Omental fat pad (tissue), 4 donors: ENCODE measurements around the gene KRT85. TPM values are rescaled to one million over a fixed set of nuclear protein-coding genes. Genes with fewer than 3 reads are reported as not detected.

ENCODE experiments used
- ATAC-seq: fragments of 150-250 bp; one replicate; pipeline ENCODE4 v1.9.1; 2016; ENCODE audit warnings: mild to moderate bottlenecking, moderate library complexity; ENCODE audit not compliant: low FRiP score
- DNase-seq: peaks from one replicate; pipeline ENCODE4 v3.0.0-alpha.2; 2019; ENCODE audit warnings: low spot score
- CTCF ChIP-seq, 3 donors: fragments of 450-650 bp; IDR thresholded peaks; one replicate each; pipeline ENCODE4 v1.5.1; 2016 to 2017; ENCODE audit warnings: antibody characterized with exemption in 3 of 3, mild to moderate bottlenecking in 3 of 3, moderate library complexity in 2 of 3
- total RNA-seq, 4 donors: library from RNA; depleted of rRNA; stranded (reverse); fragments of >200 nt; gene quantifications; one replicate each; pipeline ENCODE4 v1.1.0, GENCODE V29; 2016

The KRT85 gene
- total RNA-seq, 4 donors from 2014 or later = not detected

GRCh38 chr12:52369211-52369610, 1.9 kb upstream of the KRT85 start:
- no peak for ATAC-seq
- no peak for TF ChIP-seq CTCF (IDR thresholded peaks at IDR 0.05)
- DNase-seq = no peak

- no peak for DNase-seq
Measured at GRCh38 chr12:52368508-52368907, 1.2 kb upstream of the KRT85 start.

GRCh38 chr12:52367876-52368275, 595 bp upstream of the KRT85 start:
- ATAC-seq (no peak), DNase-seq (no peak)
- TF ChIP-seq CTCF (IDR thresholded peaks at IDR 0.05) = no peak

More at GRCh38 chr12:52368508-52368907, 1.2 kb upstream of the KRT85 start:
- no peak for TF ChIP-seq CTCF (IDR thresholded peaks at IDR 0.05)
- no peak for ATAC-seq

- ATAC-seq = no peak
- TF ChIP-seq CTCF (IDR thresholded peaks at IDR 0.05) = no peak
- no peak for DNase-seq
Measured at GRCh38 chr12:52364901-52365489, 2.3 kb downstream of the KRT85 start.

GRCh38 chr12:52364061-52364460, 3.2 kb downstream of the KRT85 start:
- TF ChIP-seq CTCF (IDR thresholded peaks at IDR 0.05) = no peak
- no peak for DNase-seq
- no peak for ATAC-seq

- ATAC-seq = no peak
- DNase-seq = no peak
- no peak for TF ChIP-seq CTCF (IDR thresholded peaks at IDR 0.05)
Measured at GRCh38 chr12:52363111-52363679, 4.1 kb downstream of the KRT85 start.

GRCh38 chr12:52362118-52362726, 5.1 kb downstream of the KRT85 start:
- ATAC-seq (no peak), DNase-seq (no peak)
- no peak for TF ChIP-seq CTCF (IDR thresholded peaks at IDR 0.05)
